Measurements from ENCODE around the gene ANKMY1.

ANKMY1 gene

DNA sequence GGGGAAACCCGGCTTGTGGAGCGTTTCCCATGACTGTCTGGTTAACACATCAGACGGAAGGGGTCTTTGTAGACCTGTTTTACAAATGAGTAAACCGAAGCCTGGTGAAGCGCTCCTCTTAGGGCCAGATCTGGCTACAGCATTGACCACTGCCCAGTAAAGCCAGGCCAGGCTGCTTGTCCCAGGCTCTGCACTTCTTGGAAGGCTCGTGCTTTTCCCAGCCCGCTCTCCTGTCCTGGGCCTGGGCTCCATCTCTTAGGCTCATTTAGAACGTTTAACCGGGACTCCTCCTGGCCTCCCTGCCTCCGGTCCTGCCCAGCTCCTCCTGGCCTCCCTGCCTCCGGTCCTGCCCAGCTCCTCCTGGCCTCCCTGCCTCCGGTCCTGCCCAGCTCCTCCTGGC, 117.5 kb downstream of the ANKMY1 start:
- TF ChIP-seq TCF4 (CRISPR knock-in tag; IDR thresholded peaks at IDR 0.05; ENCODE audit: borderline replicate concordance) = no peak
- TF ChIP-seq, protein P1, sequence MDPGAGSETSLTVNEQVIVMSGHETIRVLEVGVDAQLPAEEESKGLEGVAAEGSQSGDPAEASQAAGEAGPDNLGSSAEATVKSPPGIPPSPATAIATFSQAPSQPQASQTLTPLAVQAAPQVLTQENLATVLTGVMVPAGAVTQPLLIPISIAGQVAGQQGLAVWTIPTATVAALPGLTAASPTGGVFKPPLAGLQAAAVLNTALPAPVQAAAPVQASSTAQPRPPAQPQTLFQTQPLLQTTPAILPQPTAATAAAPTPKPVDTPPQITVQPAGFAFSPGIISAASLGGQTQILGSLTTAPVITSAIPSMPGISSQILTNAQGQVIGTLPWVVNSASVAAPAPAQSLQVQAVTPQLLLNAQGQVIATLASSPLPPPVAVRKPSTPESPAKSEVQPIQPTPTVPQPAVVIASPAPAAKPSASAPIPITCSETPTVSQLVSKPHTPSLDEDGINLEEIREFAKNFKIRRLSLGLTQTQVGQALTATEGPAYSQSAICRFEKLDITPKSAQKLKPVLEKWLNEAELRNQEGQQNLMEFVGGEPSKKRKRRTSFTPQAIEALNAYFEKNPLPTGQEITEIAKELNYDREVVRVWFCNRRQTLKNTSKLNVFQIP (CRISPR knock-in tag; IDR thresholded peaks at IDR 0.05; ENCODE audit: borderline replicate concordance, low read depth) = no peak

DNA sequence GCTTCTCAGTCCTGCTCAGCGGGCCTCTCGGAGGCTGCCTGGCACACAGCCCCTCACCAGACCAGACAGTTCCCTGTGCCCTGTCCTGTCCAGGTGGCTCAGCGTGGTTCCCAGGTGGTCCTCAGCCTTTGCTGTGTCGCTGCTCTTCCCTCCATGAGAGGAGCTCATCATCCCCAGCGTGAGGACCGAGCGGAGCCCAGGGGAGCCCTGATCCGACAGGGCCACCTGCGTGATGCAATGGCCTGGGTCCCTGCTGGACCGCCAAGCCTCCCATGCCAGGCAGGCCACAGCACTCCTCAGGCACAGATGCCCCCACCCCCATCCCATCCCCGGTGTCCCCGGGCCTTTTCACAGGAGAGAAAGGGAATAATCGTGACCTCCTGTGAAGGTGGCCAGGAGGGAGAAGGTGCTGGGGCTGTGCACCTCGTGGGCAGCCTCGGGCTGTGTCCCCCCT, 118.1 kb downstream of the ANKMY1 start:
- no peak for ATAC-seq
- TF ChIP-seq, protein P2, sequence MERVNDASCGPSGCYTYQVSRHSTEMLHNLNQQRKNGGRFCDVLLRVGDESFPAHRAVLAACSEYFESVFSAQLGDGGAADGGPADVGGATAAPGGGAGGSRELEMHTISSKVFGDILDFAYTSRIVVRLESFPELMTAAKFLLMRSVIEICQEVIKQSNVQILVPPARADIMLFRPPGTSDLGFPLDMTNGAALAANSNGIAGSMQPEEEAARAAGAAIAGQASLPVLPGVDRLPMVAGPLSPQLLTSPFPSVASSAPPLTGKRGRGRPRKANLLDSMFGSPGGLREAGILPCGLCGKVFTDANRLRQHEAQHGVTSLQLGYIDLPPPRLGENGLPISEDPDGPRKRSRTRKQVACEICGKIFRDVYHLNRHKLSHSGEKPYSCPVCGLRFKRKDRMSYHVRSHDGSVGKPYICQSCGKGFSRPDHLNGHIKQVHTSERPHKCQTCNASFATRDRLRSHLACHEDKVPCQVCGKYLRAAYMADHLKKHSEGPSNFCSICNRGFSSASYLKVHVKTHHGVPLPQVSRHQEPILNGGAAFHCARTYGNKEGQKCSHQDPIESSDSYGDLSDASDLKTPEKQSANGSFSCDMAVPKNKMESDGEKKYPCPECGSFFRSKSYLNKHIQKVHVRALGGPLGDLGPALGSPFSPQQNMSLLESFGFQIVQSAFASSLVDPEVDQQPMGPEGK (CRISPR knock-in tag; IDR thresholded peaks at IDR 0.05; ENCODE audit: borderline replicate concordance) = no peak
- no peak for TF ChIP-seq OSR1 (CRISPR knock-in tag; IDR thresholded peaks at IDR 0.05)
- TF ChIP-seq CSDC2 (CRISPR knock-in tag; IDR thresholded peaks at IDR 0.05) = no peak
- no peak for TF ChIP-seq TCF4 (CRISPR knock-in tag; IDR thresholded peaks at IDR 0.05; ENCODE audit: borderline replicate concordance)
- TF ChIP-seq SNAI2 (CRISPR knock-in tag; IDR thresholded peaks at IDR 0.05) = no peak
- TF ChIP-seq GLIS3 (CRISPR knock-in tag; IDR thresholded peaks at IDR 0.05) = no peak
- TF ChIP-seq ESRRG (CRISPR knock-in tag; IDR thresholded peaks at IDR 0.05) = no peak
- TF ChIP-seq BACH2 (CRISPR knock-in tag; IDR thresholded peaks at IDR 0.05; ENCODE audit: borderline replicate concordance) = no peak
- TF ChIP-seq ISL1 (CRISPR knock-in tag; IDR thresholded peaks at IDR 0.05) = no peak
- TF ChIP-seq ZFP3 (CRISPR knock-in tag; IDR thresholded peaks at IDR 0.05) = no peak
- no peak for TF ChIP-seq RARB (CRISPR knock-in tag; IDR thresholded peaks at IDR 0.05)
- no peak for TF ChIP-seq ZNF70 (CRISPR knock-in tag; IDR thresholded peaks at IDR 0.05)
- TF ChIP-seq, protein P3, sequence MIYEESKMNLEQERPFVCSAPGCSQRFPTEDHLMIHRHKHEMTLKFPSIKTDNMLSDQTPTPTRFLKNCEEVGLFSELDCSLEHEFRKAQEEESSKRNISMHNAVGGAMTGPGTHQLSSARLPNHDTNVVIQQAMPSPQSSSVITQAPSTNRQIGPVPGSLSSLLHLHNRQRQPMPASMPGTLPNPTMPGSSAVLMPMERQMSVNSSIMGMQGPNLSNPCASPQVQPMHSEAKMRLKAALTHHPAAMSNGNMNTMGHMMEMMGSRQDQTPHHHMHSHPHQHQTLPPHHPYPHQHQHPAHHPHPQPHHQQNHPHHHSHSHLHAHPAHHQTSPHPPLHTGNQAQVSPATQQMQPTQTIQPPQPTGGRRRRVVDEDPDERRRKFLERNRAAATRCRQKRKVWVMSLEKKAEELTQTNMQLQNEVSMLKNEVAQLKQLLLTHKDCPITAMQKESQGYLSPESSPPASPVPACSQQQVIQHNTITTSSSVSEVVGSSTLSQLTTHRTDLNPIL (CRISPR knock-in tag; IDR thresholded peaks at IDR 0.05; ENCODE audit: low read depth) = no peak

More for the DNA sequence above, 117.5 kb downstream of the ANKMY1 start:
- ATAC-seq = no peak

DNA sequence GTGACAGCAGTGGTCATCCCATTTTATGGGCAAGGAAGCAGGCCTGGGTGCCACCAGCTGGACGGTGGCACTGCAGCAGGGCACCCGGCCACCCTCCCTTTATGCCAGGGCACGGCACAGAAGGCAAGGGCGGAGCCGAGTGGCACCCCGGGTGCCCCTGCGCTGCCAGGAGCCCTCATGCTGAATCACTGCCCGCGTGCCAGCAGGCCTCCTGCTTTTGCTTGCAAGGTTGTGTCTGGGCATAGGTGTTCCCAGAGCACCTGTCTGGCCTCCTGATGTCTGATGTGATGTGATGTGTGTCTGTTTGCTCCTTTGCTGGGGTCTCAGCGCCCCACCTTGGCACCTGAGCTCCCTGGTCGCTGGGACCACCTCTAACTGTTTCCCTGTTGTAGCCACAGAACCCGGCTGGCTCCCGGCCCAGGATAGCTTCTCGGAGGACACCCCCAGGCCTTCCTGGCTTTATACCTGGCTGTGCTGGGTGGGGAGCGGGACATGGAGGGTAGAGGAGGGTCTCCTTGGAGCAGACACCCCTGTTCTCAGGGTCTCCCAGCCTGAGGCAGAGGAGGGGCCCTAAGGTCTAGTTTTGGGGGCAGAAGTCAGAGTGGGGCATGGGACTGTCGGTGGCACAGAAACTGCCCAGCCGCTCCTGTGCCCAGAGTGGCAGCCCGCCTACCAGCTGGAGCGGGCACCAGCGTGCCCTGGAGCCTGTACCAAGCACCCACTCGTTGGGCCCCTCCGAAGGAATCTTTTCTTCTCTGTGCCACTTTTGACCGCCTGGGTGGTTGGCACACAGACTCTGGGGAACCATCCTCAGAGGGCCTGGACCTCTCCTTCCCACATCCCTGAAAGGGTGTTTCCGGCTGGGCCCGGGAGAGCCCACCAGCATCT, 118.7 kb downstream of the ANKMY1 start:
- TF ChIP-seq ESRRG (CRISPR knock-in tag; IDR thresholded peaks at IDR 0.05) (no peak), BACH2 (CRISPR knock-in tag; IDR thresholded peaks at IDR 0.05; ENCODE audit: borderline replicate concordance) (no peak), ZC3H10 (CRISPR knock-in tag; IDR thresholded peaks at IDR 0.05) (no peak), ZFP3 (CRISPR knock-in tag; IDR thresholded peaks at IDR 0.05) (no peak), ZNF70 (CRISPR knock-in tag; IDR thresholded peaks at IDR 0.05) (no peak), SNAI2 (CRISPR knock-in tag; IDR thresholded peaks at IDR 0.05) (no peak), ARNTL (CRISPR knock-in tag; IDR thresholded peaks at IDR 0.05; ENCODE audit: borderline replicate concordance, low read depth) (no peak), ZNF8 (CRISPR knock-in tag; IDR thresholded peaks at IDR 0.05) (no peak), ISL1 (CRISPR knock-in tag; IDR thresholded peaks at IDR 0.05) (no peak), PPARA (CRISPR knock-in tag; IDR thresholded peaks at IDR 0.05; ENCODE audit: borderline replicate concordance) (no peak), CSDC2 (CRISPR knock-in tag; IDR thresholded peaks at IDR 0.05) (no peak)
- TF ChIP-seq, protein P2 (CRISPR knock-in tag; IDR thresholded peaks at IDR 0.05; ENCODE audit: borderline replicate concordance) = no peak
- ATAC-seq = no peak

DNA sequence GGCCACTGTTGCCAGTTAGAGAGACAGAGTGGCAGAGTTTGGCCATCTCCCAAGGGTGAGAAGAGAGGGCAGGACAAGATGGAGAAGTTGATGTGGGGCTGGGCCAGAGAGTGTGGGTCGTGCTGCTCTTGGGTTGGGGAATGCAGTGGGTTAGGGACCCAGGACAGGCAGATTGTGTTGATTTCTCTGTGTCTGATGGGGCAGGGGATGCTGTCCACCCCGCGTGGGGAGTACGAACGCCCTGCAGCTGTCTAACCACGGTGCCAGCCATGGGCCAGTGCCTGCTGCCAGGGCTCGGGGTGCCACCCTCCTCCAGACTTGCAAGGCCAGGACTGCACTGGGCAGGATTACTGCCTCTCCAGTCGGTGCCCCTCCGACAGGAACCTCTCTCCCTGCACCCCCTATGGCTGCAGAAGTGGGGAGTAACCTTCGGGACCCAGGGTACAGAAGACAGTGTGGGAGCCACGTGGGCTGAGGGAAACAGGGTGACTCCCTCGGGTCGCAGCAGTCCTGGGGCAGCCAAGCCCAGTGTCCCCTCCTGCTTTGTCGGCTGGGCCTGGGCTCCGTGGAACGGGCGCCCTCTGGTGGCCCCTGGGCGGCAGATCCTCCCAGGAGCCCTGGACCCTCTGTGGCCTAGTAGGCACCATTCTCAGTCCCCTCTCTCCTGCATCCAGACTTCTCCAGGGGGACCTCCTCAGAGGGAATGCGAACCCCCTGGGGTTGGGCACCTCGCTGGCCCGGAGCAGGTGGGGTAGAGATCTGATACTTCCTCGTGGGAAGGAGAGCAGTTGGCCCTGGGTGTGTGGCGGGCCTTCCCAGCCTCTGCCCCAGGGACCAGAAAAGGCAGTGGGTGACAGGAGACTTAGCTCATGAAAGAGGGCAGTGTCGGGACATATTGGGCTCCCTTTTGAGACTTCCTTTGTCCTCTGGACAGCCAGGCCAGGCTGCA, 119.7 kb downstream of the ANKMY1 start:
- ATAC-seq = peak; percentile 74
- TF ChIP-seq ZNF565 (CRISPR knock-in tag; conservative IDR thresholded peaks at IDR 0.05; ENCODE audit: low read depth) (no peak), TOX (CRISPR knock-in tag; IDR thresholded peaks at IDR 0.05; ENCODE audit: borderline replicate concordance) (no peak), ISL1 (CRISPR knock-in tag; IDR thresholded peaks at IDR 0.05) (no peak)
- TF ChIP-seq, protein P2 (CRISPR knock-in tag; IDR thresholded peaks at IDR 0.05; ENCODE audit: borderline replicate concordance) = no peak
